GM12875 (cell line): Measurements from ENCODE around the gene PHLDA1.

Source experiments
- H3K4me3 ChIP-seq: one replicate; pipeline ENCODE4 v1.5.1; 2011; ENCODE audit warnings: low read depth, low read length, control low read depth
- TF ChIP-seq, protein P1 (sequence below): IDR thresholded peaks from 2 replicates; pipeline ENCODE4 v1.5.1; 2011; ENCODE audit warnings: low read depth, mild to moderate bottlenecking, control low read depth, inconsistent platforms, low read length, moderate library complexity, borderline replicate concordance; ENCODE audit not compliant: insufficient read depth

PHLDA1 gene

DNA sequence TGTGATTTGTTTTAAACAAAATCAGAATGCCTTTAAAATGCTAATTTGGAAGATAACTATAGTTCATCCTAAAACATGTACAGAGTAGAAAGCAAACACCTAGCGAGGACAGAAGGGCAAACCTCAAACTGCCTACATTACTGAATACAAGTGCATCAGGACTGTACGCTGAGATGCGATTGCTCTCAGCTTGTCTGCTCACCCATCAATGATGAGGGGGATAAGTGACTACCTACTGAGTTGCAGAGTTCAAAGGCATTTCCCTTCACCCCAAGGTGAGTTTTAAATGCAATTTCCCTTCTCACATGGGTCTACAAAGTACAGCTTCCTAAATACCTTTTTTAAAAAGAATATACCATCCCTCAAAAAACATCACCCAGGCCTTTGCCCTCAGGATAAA lies 52.9 kb downstream of the PHLDA1 start:
- TF ChIP-seq, protein P1, sequence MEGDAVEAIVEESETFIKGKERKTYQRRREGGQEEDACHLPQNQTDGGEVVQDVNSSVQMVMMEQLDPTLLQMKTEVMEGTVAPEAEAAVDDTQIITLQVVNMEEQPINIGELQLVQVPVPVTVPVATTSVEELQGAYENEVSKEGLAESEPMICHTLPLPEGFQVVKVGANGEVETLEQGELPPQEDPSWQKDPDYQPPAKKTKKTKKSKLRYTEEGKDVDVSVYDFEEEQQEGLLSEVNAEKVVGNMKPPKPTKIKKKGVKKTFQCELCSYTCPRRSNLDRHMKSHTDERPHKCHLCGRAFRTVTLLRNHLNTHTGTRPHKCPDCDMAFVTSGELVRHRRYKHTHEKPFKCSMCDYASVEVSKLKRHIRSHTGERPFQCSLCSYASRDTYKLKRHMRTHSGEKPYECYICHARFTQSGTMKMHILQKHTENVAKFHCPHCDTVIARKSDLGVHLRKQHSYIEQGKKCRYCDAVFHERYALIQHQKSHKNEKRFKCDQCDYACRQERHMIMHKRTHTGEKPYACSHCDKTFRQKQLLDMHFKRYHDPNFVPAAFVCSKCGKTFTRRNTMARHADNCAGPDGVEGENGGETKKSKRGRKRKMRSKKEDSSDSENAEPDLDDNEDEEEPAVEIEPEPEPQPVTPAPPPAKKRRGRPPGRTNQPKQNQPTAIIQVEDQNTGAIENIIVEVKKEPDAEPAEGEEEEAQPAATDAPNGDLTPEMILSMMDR: no peak
- no peak overlapping the region for H3K4me3 ChIP-seq

DNA sequence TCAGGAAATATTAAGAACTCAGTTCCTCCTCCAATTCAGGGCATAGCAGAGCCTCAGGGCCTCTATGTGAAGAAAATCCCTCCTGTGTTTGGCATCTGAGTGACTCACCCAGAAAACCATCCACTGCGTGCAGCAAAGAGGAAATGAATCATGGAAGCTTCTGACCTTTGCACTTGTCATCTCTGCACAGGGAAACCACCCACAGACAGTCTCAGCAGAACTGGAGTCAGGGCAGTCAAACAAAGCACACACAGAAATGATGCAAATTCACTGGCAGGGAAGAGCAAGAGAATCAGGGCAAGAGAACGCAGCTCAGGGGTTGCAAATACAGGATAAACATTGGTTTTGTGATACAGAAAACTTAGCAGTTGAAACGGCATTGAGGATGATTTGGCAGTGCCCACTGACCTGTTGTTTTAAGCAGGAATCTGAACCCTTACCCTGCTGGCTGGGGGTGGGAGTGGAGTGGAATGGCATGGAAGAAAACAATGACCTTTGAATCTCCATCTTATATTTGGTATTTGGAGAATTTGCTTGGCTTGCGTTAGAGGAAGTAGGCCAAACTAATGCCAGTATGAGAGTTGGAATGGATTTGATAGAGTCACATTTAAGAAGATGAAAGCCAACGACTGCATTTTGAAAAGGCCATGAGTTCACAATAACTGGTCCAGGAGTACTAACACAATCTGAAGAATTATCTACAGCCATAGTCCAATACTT lies 53.5 kb downstream of the PHLDA1 start:
- no peak overlapping the region for H3K4me3 ChIP-seq
- TF ChIP-seq, protein P1: no peak

DNA sequence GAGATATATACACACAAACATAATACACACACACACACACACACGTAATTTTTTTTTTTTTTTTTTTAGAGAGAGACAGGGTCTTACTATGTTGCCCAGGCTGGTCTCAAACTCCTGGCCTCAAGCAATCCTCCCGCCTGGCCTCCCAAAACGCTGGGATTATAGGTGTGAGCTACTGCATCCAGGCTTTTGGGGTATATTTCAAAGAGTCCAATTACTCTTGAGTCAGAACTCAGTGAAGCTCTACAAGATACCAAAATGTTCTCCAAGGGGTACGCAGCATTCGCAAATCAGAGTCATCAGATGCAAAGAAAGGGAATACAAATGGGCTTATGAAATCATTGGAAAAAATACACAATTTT lies 54.0 kb downstream of the PHLDA1 start:
- TF ChIP-seq, protein P1: no peak
- no peak overlapping the region for H3K4me3 ChIP-seq

DNA sequence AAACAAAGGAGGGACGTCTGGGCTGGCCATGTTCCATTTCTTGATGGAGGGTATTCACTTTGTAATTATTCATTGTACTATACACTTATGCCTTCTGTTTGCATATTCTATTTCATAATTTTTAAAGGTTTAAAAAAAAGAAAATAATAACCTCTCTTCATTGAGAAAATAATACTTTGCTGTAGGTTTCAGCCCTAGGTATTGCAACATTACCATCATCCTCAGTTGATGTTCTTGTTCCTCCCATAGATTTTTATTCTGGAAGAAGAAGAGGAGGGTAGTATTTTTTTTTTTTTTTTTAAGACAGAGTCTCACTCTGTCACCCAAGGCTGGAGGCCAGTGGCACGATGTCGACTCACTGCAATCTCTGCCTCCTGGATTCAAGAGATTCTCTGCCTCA lies 54.7 kb downstream of the PHLDA1 start:
- TF ChIP-seq, protein P1: no peak
- H3K4me3 ChIP-seq: no peak overlapping the region

DNA sequence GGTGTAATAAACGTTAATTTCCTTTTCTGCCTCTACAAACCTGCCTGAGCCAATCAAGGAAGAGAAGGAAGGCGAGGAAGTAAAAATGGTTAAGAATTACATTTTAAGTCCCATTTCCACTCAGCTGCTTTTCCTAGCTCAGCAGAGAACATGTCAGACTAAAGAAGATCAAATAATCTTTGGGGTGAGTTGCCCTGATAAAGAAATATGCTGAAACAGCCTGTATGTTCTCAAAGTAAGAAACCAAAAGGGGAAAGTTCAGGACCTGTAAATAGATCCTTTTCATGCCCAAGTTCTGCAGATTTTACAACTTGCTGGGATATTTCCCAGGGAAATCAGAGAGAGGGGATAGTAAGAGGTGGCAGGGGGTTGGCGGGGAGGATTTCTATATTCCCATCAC lies 55.5 kb downstream of the PHLDA1 start:
- TF ChIP-seq, protein P1: no peak
- no peak overlapping the region for H3K4me3 ChIP-seq

DNA sequence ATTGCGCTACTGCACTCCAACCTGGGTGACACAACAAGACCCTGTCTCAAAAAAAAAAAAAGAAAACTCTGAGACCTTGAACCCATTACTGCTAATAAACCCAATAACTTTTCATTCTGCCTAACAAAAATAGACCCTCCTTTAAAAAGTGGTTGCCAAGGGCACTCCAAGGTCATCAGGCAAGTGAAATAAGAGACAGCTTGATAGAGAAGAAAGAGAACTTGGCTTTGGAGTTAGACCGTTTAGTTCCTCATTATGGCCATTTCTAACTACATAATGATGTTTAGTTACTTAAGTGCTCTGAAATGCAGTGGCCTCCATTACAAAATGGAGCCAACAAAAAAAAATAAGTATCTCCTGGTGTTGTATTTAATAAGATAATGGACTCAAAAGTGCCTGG lies 55.9 kb downstream of the PHLDA1 start:
- H3K4me3 ChIP-seq: no peak overlapping the region
- TF ChIP-seq, protein P1: no peak
